ENCODE results near the gene MAPK1IP1L. TPM values are rescaled to one million over a fixed set of nuclear protein-coding genes. Genes with fewer than 3 reads are reported as not detected.
A peak's percentile ranks its signal among the peaks of the same experiment; 100 is the strongest.

The MAPK1IP1L gene
- total RNA-seq, 4 donors from 2014 or later, result 25.3 to 54.0 (median 41.9) TPM

GRCh38 chr14:55047301-55048053, 4.0 kb upstream of the MAPK1IP1L start:
- H3K27me3 ChIP-seq, result no peaks in the 10 kb centered on the region
- WGBS, 2 donors, result 87 to 93% methylated on average over 5 of the region's 5 CpGs
- H3K27ac ChIP-seq, result no peak overlapping the region
- peaks cover 0 to 18% (median 0%) of the 10 kb centered on the region in 3 donors for H3K36me3 ChIP-seq
- no peaks in the 10 kb centered on the region for H3K9me3 ChIP-seq
- H3K4me3 ChIP-seq, result no peak overlapping the region
- H3K4me1 ChIP-seq, result peaks cover 0 to 10% (median 4%) of the 10 kb centered on the region in 4 donors
- no peak for DNase-seq (ENCODE audit: low spot score in 2 of 2)
- TF ChIP-seq EP300 (IDR thresholded peaks at IDR 0.05), result no peak
- no peak for TF ChIP-seq CTCF (IDR thresholded peaks at IDR 0.05)
- no peak for TF ChIP-seq POLR2A (IDR thresholded peaks at IDR 0.05)

- WGBS, 2 donors, result 81 to 86% methylated on average over 2 of the region's 2 CpGs
Observed at GRCh38 chr14:55048900-55049436, 2.5 kb upstream of the MAPK1IP1L start.

GRCh38 chr14:55051165-55051422, 353 bp upstream of the MAPK1IP1L start:
- H3K4me3 ChIP-seq, result peak overlapping the region; percentile 80 to 97 (median 88)
- H3K4me1 ChIP-seq, result peaks cover 0 to 46% (median 14%) of the 10 kb centered on the region in 4 donors
- no peak for TF ChIP-seq EP300 (IDR thresholded peaks at IDR 0.05)
- TF ChIP-seq CTCF (IDR thresholded peaks at IDR 0.05), result no peak
- TF ChIP-seq POLR2A (IDR thresholded peaks at IDR 0.05), result no peak
- peaks cover 0 to 7% (median 0%) of the 10 kb centered on the region in 3 donors for H3K36me3 ChIP-seq
- H3K27me3 ChIP-seq, result no peaks in the 10 kb centered on the region
- no peaks in the 10 kb centered on the region for H3K9me3 ChIP-seq
- H3K27ac ChIP-seq, result peak overlapping the region; percentile 96 to 100 (median 98)
- no peak for DNase-seq (ENCODE audit: low spot score in 2 of 2)
- WGBS, 2 donors, result 0 to 1% methylated on average over 10 of the region's 10 CpGs

More at GRCh38 chr14:55048900-55049436, 2.5 kb upstream of the MAPK1IP1L start:
- peaks cover 0 to 25% (median 14%) of the 10 kb centered on the region in 4 donors for H3K4me1 ChIP-seq
- H3K27me3 ChIP-seq, result no peaks in the 10 kb centered on the region
- no peak overlapping the region for H3K27ac ChIP-seq
- no peaks in the 10 kb centered on the region for H3K9me3 ChIP-seq
- no peak overlapping the region for H3K4me3 ChIP-seq
- TF ChIP-seq CTCF (IDR thresholded peaks at IDR 0.05), result no peak
- no peak for TF ChIP-seq EP300 (IDR thresholded peaks at IDR 0.05)
- no peak for TF ChIP-seq POLR2A (IDR thresholded peaks at IDR 0.05)
- no peak for DNase-seq (ENCODE audit: low spot score in 2 of 2)
- peaks cover 0 to 7% (median 0%) of the 10 kb centered on the region in 3 donors for H3K36me3 ChIP-seq

GRCh38 chr14:55052269-55052930, 953 bp downstream of the MAPK1IP1L start:
- DNase-seq (ENCODE audit: low spot score in 2 of 2), result no peak
- H3K36me3 ChIP-seq, result peaks cover 0 to 7% (median 0%) of the 10 kb centered on the region in 3 donors
- H3K27me3 ChIP-seq, result no peaks in the 10 kb centered on the region
- H3K27ac ChIP-seq, result peak overlapping the region; percentile 96 to 100 (median 98)
- peaks cover 0 to 46% (median 14%) of the 10 kb centered on the region in 4 donors for H3K4me1 ChIP-seq
- H3K9me3 ChIP-seq, result no peaks in the 10 kb centered on the region
- TF ChIP-seq EP300 (IDR thresholded peaks at IDR 0.05) (no peak), POLR2A (IDR thresholded peaks at IDR 0.05) (no peak), CTCF (IDR thresholded peaks at IDR 0.05) (no peak)
- 4 to 5% methylated on average over 14 of the region's 14 CpGs for WGBS, 2 donors
- H3K4me3 ChIP-seq, result peak overlapping the region; percentile 80 to 97 (median 88)

- peaks cover 0 to 49% (median 14%) of the 10 kb centered on the region in 4 donors for H3K4me1 ChIP-seq
- peak overlapping the region; percentile 96 to 100 (median 98) for H3K27ac ChIP-seq
- DNase-seq (ENCODE audit: low spot score in 2 of 2), result no peak
- TF ChIP-seq EP300 (IDR thresholded peaks at IDR 0.05) (no peak), POLR2A (IDR thresholded peaks at IDR 0.05) (no peak), CTCF (IDR thresholded peaks at IDR 0.05) (no peak)
- H3K4me3 ChIP-seq, result peak overlapping the region in 3 of 4 donors; percentile 80 to 89 (median 87)
- H3K36me3 ChIP-seq, result peaks cover 0 to 12% (median 0%) of the 10 kb centered on the region in 3 donors
- H3K27me3 ChIP-seq, result no peaks in the 10 kb centered on the region
- 54 to 59% methylated on average over 6 of the region's 6 CpGs for WGBS, 2 donors
- no peaks in the 10 kb centered on the region for H3K9me3 ChIP-seq
Observed at GRCh38 chr14:55053018-55053417, 1.6 kb downstream of the MAPK1IP1L start.

Data from tibial nerve (tissue), 4 donors.